NCI-H1092 treated with DMSO at 0.1 percent for 48 hours (cell line): ENCODE data around the gene FHAD1.

ENCODE experiments used
- DNase-seq: peaks from one replicate; lab custom pipeline; 2025; lab: John Stamatoyannopoulos, UW

FHAD1 gene

DNA sequence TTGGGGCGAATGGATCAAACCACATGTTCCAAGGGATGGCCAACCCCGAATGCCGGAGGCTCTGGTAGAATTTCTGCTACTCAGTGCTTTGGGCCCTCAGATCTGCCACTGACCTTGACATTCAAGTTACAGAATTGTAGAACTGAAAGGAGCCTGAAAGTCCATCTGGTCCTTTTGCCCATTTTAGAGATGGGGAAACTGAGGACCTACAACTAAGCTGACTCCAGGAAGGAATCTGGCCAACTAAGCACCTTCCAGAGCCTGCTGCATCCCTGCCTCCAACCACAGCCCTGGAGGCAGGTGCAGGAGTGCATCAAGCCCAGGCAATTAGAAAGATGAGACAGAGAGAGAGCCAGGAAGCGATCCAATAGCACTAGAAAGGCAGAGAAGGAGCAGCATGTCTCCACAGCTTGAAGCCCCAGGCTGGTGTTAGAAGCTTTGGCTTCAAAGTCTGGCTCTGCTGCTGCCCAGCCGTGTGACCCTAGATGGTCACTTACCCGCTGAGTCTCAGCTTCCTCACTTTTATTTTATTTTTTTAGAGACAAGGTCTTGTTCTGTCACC is 189.9 kb downstream of the FHAD1 start:
- DNase-seq = peak; percentile 30

- DNase-seq = no peak
These were observed 192.3 kb downstream of the FHAD1 start for GRCh38 chr1:15439325-15439724.

DNA sequence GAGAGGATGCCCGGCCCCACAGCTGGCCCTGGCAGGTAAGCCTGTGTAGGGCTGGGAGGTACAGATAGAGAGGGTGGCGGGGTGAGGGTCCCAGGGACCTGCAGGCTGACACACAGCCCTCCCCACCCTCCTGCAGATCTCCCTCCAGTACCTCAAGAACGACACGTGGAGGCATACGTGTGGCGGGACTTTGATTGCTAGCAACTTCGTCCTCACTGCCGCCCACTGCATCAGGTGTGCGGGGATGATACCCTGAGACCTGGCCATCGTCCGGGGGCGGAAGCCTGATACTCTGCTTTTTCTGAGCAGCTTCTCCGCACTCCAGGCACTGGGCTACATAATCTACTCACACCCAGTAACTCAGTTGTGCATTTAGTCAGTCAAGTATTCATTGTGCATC is 193.3 kb downstream of the FHAD1 start:
- DNase-seq = no peak

- DNase-seq = no peak
These were observed 194.2 kb downstream of the FHAD1 start for GRCh38 chr1:15441247-15441646.

DNA sequence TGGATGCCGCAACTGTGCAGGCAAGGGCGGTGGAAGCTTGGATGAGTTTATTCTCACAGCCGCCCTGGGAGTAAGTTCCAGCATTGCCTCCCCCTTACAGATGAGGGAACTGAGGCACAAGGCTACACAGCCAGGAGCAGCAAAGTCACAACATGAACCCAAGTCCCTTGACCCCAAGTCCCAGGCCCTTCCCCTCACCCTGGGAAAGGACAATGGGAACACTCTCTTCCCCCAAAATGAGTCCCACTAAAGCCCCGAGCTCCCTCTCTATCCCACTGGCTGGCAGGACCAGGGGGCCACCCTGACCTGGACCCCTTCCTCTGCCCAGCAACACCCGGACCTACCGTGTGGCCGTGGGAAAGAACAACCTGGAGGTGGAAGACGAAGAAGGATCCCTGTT is 195.1 kb downstream of the FHAD1 start:
- DNase-seq = no peak

GRCh38 chr1:15442759-15443158 is 195.7 kb downstream of the FHAD1 start:
- no peak for DNase-seq

GRCh38 chr1:15443281-15443680 is 196.3 kb downstream of the FHAD1 start:
- no peak for DNase-seq

DNA sequence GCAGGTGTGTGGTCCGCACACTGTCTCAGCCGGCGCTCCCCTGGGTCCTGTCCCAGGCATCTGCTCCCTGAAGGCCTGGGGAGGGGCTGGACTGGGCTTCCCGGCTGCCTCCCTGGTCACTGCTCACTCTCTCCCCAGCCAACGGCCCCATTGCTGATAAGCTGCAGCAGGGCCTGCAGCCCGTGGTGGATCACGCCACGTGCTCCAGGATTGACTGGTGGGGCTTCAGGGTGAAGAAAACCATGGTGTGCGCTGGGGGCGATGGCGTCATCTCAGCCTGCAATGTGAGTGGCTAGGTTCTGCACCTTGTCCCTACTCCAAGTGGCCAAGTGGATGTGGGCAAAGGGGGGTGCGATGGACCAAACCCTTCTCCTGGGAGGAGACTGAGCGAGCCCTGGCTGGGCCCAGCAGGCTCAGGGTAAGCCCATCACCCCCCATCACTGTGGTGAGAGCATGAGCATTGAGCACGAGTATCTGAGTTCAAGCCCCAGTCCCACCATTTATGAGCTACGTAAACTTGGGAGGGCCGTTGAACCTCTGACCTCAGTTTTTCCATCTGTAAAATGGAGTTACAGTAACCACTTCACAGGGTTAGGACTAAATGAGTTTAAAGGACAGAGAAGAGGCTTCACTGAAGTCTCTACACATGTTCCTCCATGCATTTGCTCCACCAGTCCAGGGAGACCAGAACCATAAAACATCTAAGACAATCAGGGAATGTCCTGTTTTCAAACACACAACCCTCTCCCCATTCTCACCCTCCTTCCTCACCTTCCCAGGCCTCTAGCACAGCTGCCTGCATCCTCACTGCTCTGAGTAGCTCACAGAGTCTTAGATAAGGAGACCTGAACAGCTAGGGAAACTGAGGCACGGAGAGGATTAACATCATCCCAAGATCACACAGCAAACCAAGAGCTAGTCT is 197.7 kb downstream of the FHAD1 start:
- no peak for DNase-seq

GRCh38 chr1:15445390-15446122 is 198.5 kb downstream of the FHAD1 start:
- no peak for DNase-seq

- DNase-seq = no peak
These were observed 199.2 kb downstream of the FHAD1 start for GRCh38 chr1:15446212-15446611.
